ENCODE results near the gene TSHZ2.

DNA sequence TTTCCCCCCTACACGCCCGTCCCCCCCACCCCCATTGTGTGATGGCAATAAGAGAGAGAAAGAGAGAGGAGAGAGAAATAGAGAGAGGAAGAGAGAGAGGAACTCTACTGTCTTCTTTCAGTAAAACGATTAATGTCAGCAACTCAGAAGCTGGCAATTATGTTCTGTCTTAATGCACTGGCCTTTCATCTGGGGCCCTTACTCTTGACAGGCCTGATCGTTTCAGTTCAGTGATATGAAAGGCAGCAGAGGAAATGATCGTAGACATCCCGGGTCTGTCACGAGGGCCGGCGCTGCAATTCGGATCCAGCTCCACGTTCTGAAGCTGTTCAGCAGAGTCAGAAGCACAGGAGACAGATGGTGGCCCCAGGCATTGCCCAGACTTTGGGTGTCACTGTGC lies 312.5 kb downstream of the TSHZ2 start:
- TF ChIP-seq, protein P1, sequence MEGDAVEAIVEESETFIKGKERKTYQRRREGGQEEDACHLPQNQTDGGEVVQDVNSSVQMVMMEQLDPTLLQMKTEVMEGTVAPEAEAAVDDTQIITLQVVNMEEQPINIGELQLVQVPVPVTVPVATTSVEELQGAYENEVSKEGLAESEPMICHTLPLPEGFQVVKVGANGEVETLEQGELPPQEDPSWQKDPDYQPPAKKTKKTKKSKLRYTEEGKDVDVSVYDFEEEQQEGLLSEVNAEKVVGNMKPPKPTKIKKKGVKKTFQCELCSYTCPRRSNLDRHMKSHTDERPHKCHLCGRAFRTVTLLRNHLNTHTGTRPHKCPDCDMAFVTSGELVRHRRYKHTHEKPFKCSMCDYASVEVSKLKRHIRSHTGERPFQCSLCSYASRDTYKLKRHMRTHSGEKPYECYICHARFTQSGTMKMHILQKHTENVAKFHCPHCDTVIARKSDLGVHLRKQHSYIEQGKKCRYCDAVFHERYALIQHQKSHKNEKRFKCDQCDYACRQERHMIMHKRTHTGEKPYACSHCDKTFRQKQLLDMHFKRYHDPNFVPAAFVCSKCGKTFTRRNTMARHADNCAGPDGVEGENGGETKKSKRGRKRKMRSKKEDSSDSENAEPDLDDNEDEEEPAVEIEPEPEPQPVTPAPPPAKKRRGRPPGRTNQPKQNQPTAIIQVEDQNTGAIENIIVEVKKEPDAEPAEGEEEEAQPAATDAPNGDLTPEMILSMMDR (IDR thresholded peaks at IDR 0.05), result no peak
- TF ChIP-seq POLR2A (IDR thresholded peaks at IDR 0.05), result no peak
